GM23338 (cell line): Measurements from ENCODE around the gene BNC2. TPM values are rescaled to one million over a fixed set of nuclear protein-coding genes. Genes with fewer than 3 reads are reported as not detected.
A peak's percentile ranks its signal among the peaks of the same experiment; 100 is the strongest.

Source experiments
- ATAC-seq: fragments of 200-7000 bp; cut with Tn5 transposase; 3 replicates; pipeline ENCODE4 v1.9.1; 2020
- DNase-seq: peaks from one replicate; pipeline ENCODE4 v3.0.0-alpha.2; 2015; ENCODE audit warnings: low spot score
- H2AFZ ChIP-seq: fragments of 200-600 bp; sonication (generic); 2 replicates; pipeline ENCODE4 v1.8.0; 2016; ENCODE audit warnings: antibody characterized with exemption, mild to moderate bottlenecking, moderate library complexity
- H3F3A ChIP-seq: fragments of 200-600 bp; sonication (generic); replicated peaks from 2 replicates; pipeline ENCODE4 v1.8.0; 2017; ENCODE audit warnings: antibody characterized with exemption, mixed run types, low read depth
- H3K27ac ChIP-seq: fragments of 200-600 bp; sonication (generic); 2 replicates; pipeline ENCODE4 v1.6.1; 2016; ENCODE audit warnings: low read depth
- H3K27me3 ChIP-seq: fragments of 200-600 bp; sonication (generic); 2 replicates; pipeline ENCODE4 v1.8.0; 2016; ENCODE audit warnings: mild to moderate bottlenecking, mixed run types, moderate library complexity; ENCODE audit not compliant: insufficient read depth
- H3K36me3 ChIP-seq: fragments of 200-600 bp; sonication (generic); 2 replicates; pipeline ENCODE4 v1.8.0; 2016; ENCODE audit warnings: mild to moderate bottlenecking; ENCODE audit not compliant: insufficient read depth
- H3K4me1 ChIP-seq: fragments of 200-600 bp; sonication (generic); 2 replicates; pipeline ENCODE4 v1.8.0; 2016; ENCODE audit warnings: mild to moderate bottlenecking, moderate library complexity; ENCODE audit not compliant: insufficient read depth
- H3K4me2 ChIP-seq: fragments of 200-600 bp; sonication (generic); 2 replicates; pipeline ENCODE4 v1.7.1; 2017; ENCODE audit warnings: mixed run types
- H3K4me3 ChIP-seq: fragments of 200-600 bp; sonication (generic); 2 replicates; pipeline ENCODE4 v1.6.1; 2016; ENCODE audit warnings: mixed run types
- H3K79me2 ChIP-seq: fragments of 200-600 bp; sonication (generic); replicated peaks from 2 replicates; pipeline ENCODE4 v1.8.0; 2017; ENCODE audit warnings: mild to moderate bottlenecking; ENCODE audit not compliant: insufficient read depth
- H3K9me2 ChIP-seq: fragments of 200-600 bp; sonication (generic); 2 replicates; pipeline ENCODE4 v1.8.0; 2017; ENCODE audit not compliant: insufficient read depth
- H4K20me1 ChIP-seq: fragments of 200-600 bp; sonication (generic); replicated peaks from 2 replicates; pipeline ENCODE4 v1.8.0; 2017; ENCODE audit warnings: mild to moderate bottlenecking; ENCODE audit not compliant: insufficient read depth
- H3K27ac Mint-ChIP-seq: 2 replicates; pipeline ENCODE4 v1.8.0; 2020; ENCODE audit warnings: inconsistent platforms, mild to moderate bottlenecking, moderate library complexity, mixed read lengths
- H3K27me3 Mint-ChIP-seq: 3 replicates; pipeline ENCODE4 v1.8.0; 2022; ENCODE audit warnings: low read depth, mild to moderate bottlenecking, moderate library complexity, mixed read lengths, inconsistent platforms; ENCODE audit not compliant: insufficient read depth, poor library complexity
- H3K36me3 Mint-ChIP-seq: 3 replicates; pipeline ENCODE4 v1.8.0; 2021; ENCODE audit warnings: low read depth, mild to moderate bottlenecking, inconsistent platforms, moderate library complexity, mixed read lengths
- H3K4me1 Mint-ChIP-seq: 3 replicates; pipeline ENCODE4 v1.8.0; 2020; ENCODE audit warnings: mild to moderate bottlenecking, inconsistent platforms, mixed read lengths
- H3K4me3 Mint-ChIP-seq: 3 replicates; pipeline ENCODE4 v1.8.0; 2021; ENCODE audit warnings: moderate library complexity, mild to moderate bottlenecking, inconsistent platforms, mixed read lengths
- H3K9me3 Mint-ChIP-seq: 3 replicates; pipeline ENCODE4 v1.8.0; 2020; ENCODE audit warnings: moderate library complexity, mild to moderate bottlenecking, inconsistent platforms, mixed read lengths
- CREB1 ChIP-seq: fragments of 250-450 bp; sonication (Bioruptor Pico); IDR thresholded peaks from 2 replicates; pipeline ENCODE4 v1.5.0; 2020; ENCODE audit warnings: low read depth, mild to moderate bottlenecking, moderate library complexity
- POLR2AphosphoS5 ChIP-seq: IDR thresholded peaks from 2 replicates; pipeline ENCODE4 v1.6.1; 2016; ENCODE audit warnings: antibody characterized with exemption, low read depth
- ZNF114 ChIP-seq: fragments of 250-450 bp; sonication (Bioruptor Pico); IDR thresholded peaks from 2 replicates; pipeline ENCODE4 v1.5.0; 2020; ENCODE audit warnings: mild to moderate bottlenecking, moderate library complexity
- ZNF331 ChIP-seq: fragments of 250-450 bp; sonication (Bioruptor Pico); IDR thresholded peaks from 2 replicates; pipeline ENCODE4 v1.5.0; 2020; ENCODE audit warnings: low read depth, mild to moderate bottlenecking, moderate library complexity
- polyA plus RNA-seq: library from polyadenylated mRNA; unstranded; fragments of >200 nt; fragmentation: Nextera tagmentation; extraction: Ambion mirVana; gene quantifications from 2 replicates; pipeline ENCODE4 v1.2.1, GENCODE V29; 2016
- total RNA-seq: library from RNA; depleted of rRNA; stranded (reverse); fragments of >200 nt; shearing (Covaris generic); gene quantifications from 2 replicates; pipeline ENCODE4 v1.2.3, GENCODE V29; 2014
- TF ChIP-seq, protein P1 (sequence below), 2 experiments: fragments of 200-600 bp in 1 of 2; sonication (generic) in 1 of 2; conservative IDR thresholded peaks; 2 replicates each; pipeline versions ENCODE4 v1.5.1 to v1.6.1; 2016 to 2017; ENCODE audit warnings: antibody characterized with exemption in 2 of 2, low read depth in 2 of 2, mild to moderate bottlenecking in 2 of 2, moderate library complexity in 1 of 2
- TF ChIP-seq, protein P2 (sequence below): IDR thresholded peaks from one replicate; pipeline ENCODE4 v1.6.1; 2018; ENCODE audit warnings: antibody characterized with exemption; ENCODE audit not compliant: unreplicated experiment

The BNC2 gene
- total and polyA plus RNA-seq, 2 experiments from 2014 or later = 12.7 to 13.2 TPM

DNA sequence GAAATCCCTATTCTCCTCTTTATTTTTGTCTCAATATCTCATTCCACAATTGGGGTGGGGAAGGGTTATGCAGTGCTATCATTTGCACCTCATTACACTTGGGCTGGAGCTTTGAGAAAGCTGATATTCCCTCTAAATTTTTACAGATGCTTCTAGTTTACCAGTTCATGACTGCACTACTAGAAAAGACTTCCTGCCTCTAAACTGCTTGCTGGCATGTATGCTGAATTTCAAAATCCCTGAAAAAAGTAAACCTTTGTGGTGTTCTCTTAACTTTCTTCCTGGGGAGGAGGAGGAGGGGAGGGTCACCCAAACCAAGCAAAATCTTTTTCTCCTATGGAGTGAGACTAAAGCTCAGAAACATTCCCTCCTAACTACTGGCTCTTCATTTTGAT is 45.1 kb downstream of the BNC2 start (continued):
- TF ChIP-seq, protein P1, sequence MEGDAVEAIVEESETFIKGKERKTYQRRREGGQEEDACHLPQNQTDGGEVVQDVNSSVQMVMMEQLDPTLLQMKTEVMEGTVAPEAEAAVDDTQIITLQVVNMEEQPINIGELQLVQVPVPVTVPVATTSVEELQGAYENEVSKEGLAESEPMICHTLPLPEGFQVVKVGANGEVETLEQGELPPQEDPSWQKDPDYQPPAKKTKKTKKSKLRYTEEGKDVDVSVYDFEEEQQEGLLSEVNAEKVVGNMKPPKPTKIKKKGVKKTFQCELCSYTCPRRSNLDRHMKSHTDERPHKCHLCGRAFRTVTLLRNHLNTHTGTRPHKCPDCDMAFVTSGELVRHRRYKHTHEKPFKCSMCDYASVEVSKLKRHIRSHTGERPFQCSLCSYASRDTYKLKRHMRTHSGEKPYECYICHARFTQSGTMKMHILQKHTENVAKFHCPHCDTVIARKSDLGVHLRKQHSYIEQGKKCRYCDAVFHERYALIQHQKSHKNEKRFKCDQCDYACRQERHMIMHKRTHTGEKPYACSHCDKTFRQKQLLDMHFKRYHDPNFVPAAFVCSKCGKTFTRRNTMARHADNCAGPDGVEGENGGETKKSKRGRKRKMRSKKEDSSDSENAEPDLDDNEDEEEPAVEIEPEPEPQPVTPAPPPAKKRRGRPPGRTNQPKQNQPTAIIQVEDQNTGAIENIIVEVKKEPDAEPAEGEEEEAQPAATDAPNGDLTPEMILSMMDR (conservative IDR thresholded peaks at IDR 0.05; ENCODE audit: low read depth in 2 of 2) = no peak
- TF ChIP-seq POLR2AphosphoS5 (no peak), ZNF114 (no peak), CREB1 (no peak)
- TF ChIP-seq, protein P2, sequence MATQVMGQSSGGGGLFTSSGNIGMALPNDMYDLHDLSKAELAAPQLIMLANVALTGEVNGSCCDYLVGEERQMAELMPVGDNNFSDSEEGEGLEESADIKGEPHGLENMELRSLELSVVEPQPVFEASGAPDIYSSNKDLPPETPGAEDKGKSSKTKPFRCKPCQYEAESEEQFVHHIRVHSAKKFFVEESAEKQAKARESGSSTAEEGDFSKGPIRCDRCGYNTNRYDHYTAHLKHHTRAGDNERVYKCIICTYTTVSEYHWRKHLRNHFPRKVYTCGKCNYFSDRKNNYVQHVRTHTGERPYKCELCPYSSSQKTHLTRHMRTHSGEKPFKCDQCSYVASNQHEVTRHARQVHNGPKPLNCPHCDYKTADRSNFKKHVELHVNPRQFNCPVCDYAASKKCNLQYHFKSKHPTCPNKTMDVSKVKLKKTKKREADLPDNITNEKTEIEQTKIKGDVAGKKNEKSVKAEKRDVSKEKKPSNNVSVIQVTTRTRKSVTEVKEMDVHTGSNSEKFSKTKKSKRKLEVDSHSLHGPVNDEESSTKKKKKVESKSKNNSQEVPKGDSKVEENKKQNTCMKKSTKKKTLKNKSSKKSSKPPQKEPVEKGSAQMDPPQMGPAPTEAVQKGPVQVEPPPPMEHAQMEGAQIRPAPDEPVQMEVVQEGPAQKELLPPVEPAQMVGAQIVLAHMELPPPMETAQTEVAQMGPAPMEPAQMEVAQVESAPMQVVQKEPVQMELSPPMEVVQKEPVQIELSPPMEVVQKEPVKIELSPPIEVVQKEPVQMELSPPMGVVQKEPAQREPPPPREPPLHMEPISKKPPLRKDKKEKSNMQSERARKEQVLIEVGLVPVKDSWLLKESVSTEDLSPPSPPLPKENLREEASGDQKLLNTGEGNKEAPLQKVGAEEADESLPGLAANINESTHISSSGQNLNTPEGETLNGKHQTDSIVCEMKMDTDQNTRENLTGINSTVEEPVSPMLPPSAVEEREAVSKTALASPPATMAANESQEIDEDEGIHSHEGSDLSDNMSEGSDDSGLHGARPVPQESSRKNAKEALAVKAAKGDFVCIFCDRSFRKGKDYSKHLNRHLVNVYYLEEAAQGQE = no peak

DNA sequence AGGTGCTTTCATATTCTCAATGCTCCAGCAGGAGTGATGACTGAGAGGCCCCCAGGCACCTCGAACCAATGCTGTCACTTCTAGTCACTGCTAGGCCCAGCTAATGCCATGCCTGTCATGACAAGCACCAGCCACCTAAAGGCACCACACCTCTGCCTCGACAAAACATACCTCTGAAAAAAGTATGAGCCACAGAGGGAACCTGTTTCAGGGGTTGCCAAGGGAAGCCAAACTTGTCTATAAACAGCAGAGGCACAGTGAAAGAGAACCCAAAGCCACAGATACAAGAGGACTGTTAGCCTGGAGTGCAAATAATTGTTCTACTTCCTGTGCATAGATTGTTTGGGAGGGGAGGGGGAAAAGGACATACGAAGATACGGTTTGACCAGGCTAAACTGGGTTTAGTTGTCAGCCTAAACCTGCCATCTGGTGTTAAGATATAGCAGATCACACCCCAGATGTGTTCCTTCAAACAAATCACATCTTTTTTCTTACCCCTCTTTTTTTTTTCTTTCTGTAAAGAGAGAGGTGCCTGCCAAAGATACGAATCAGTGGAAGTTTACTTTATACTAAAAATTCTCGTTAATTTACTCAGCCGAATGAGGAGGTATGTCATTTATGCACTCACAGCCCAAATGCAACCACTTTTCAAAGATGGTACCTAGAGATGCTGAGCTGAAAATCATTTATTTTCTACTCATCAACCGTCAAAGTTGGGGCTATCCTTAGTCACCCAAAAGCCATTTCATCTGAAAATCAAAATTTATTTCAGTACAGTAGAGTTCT is 45.7 kb downstream of the BNC2 start:
- peak; percentile 41 for ATAC-seq

More for the DNA sequence above, 45.7 kb downstream of the BNC2 start:
- Histone ChIP-seq H3K4me1 (peaks cover 39% of the 10 kb centered on the region), H3K4me3 (no peak overlapping the region), H3K27me3 (no peaks in the 10 kb centered on the region), H3F3A (peaks cover 2% of the 10 kb centered on the region; the same call in 1 of the 2 replicates), H3K4me2 (peak overlapping the region; percentile 60), H4K20me1 (no peaks in the 10 kb centered on the region), H3K36me3 (no peaks in the 10 kb centered on the region), H3K27ac (peak overlapping the region; percentile 76), H3K9me2 (no peaks in the 10 kb centered on the region), H3K79me2 (peaks cover 47% of the 10 kb centered on the region), H2AFZ (no peak overlapping the region)
- peaks cover 49% of the 10 kb centered on the region for H3K4me1 Mint-ChIP-seq
- H3K27ac Mint-ChIP-seq = peak overlapping the region; percentile 81
- H3K9me3 Mint-ChIP-seq = no peaks in the 10 kb centered on the region
- no peaks in the 10 kb centered on the region for H3K27me3 Mint-ChIP-seq
- DNase-seq = peak; percentile 48
- TF ChIP-seq, protein P1 (conservative IDR thresholded peaks at IDR 0.05; ENCODE audit: low read depth in 2 of 2) = peak; percentile 36 to 50
- TF ChIP-seq ZNF331 (CRISPR knock-in tag) = no peak
- H3K4me3 Mint-ChIP-seq = no peak overlapping the region
- H3K36me3 Mint-ChIP-seq = peaks cover 3% of the 10 kb centered on the region; the same call in 2 of the 3 replicates
